H1 (cell line): ENCODE data around the gene KCNJ4. TPM values are rescaled to one million over a fixed set of nuclear protein-coding genes. Genes with fewer than 3 reads are reported as not detected.

Source experiments
- CTCF ChIA-PET: fragments of 300-600 bp; sonication (Branson Sonifier 250); formaldehyde crosslinking; loops from one replicate; lab custom pipeline; 2021; ENCODE audit not compliant: partially characterized antibody; lab: Charles Lee
- POLR2A ChIA-PET: fragments of 300-600 bp; sonication (Branson Sonifier 250); formaldehyde crosslinking; loops from one replicate; lab custom pipeline; 2021; ENCODE audit warnings: inconsistent platforms; ENCODE audit not compliant: partially characterized antibody; lab: Charles Lee
- DNase-seq, 2 experiments: peaks; one replicate each; pipeline versions ENCODE4 v3.0.0 to v3.0.0-alpha.2; 2010 to 2022; ENCODE audit warnings: low spot score in 2 of 2, low read depth in 1 of 2, mixed read lengths in 1 of 2
- FAIRE-seq: peaks from 2 replicates; lab custom pipeline; 2011; peaks lifted over from hg19 to GRCh38; lab: Jason Lieb, UNC
- H2AFZ ChIP-seq: 2 replicates; pipeline ENCODE4 v1.8.1; 2012; ENCODE audit warnings: low read length, inconsistent platforms
- H2AK5ac ChIP-seq: 2 replicates; pipeline ENCODE4 v1.6.1; 2013; ENCODE audit warnings: low read depth, low read length
- H2BK120ac ChIP-seq: replicated peaks from 2 replicates; pipeline ENCODE3; 2013; ENCODE audit warnings: low read depth, low read length, inconsistent platforms
- H2BK12ac ChIP-seq: 2 replicates; pipeline ENCODE4 v1.6.1; 2013; ENCODE audit warnings: low read depth, low read length
- H2BK15ac ChIP-seq: 2 replicates; pipeline ENCODE4 v1.6.1; 2013; ENCODE audit warnings: low read length
- H2BK20ac ChIP-seq: 2 replicates; pipeline ENCODE4 v1.6.1; 2013; ENCODE audit warnings: low read length
- H2BK5ac ChIP-seq: 2 replicates; pipeline ENCODE4 v1.6.1; 2013; ENCODE audit warnings: low read depth, low read length
- H3K14ac ChIP-seq: 2 replicates; pipeline ENCODE4 v1.6.1; 2013; ENCODE audit warnings: inconsistent platforms; ENCODE audit not compliant: insufficient read length
- H3K18ac ChIP-seq: 2 replicates; pipeline ENCODE4 v1.6.1; 2013; ENCODE audit warnings: low read length; ENCODE audit errors: extremely low read depth
- H3K23ac ChIP-seq: 2 replicates; pipeline ENCODE4 v1.6.1; 2013; ENCODE audit warnings: inconsistent platforms; ENCODE audit not compliant: insufficient read length
- H3K23me2 ChIP-seq: 2 replicates; pipeline ENCODE4 v1.6.1; 2013; ENCODE audit warnings: low read depth, low read length
- H3K27ac ChIP-seq: 2 replicates; pipeline ENCODE4 v1.6.1; 2011; ENCODE audit warnings: low read depth, low read length, inconsistent platforms
- H3K27me3 ChIP-seq, 4 experiments: replicated peaks in 1 of 4; 1 replicate in 1 of 4; 2 replicates in 3 of 4; pipeline versions ENCODE4 v1.6.1 to v1.8.1; 2011 to 2013; ENCODE audit warnings: low read length in 3 of 4, mild to moderate bottlenecking in 3 of 4, inconsistent platforms in 2 of 4, mixed read lengths in 2 of 4, moderate library complexity in 1 of 4; ENCODE audit not compliant: control insufficient read depth in 3 of 4, insufficient read depth in 3 of 4; ENCODE audit errors: extremely low read depth in 1 of 4
- H3K36me3 ChIP-seq, 4 experiments: 2 replicates each; pipeline versions ENCODE4 v1.6.1 to v1.8.1; 2011 to 2013; ENCODE audit warnings: mild to moderate bottlenecking in 4 of 4, low read length in 3 of 4, moderate library complexity in 2 of 4, control low read depth in 1 of 4, inconsistent platforms in 1 of 4; ENCODE audit not compliant: insufficient read depth in 4 of 4, control insufficient read depth in 2 of 4
- H3K4ac ChIP-seq: replicated peaks from 2 replicates; pipeline ENCODE3; 2013; ENCODE audit warnings: low read length, low read depth, mixed read lengths, inconsistent platforms; ENCODE audit not compliant: insufficient read length
- H3K4me1 ChIP-seq, 4 experiments: replicated peaks in 1 of 4; 1 replicate in 1 of 4; 2 replicates in 3 of 4; pipeline versions ENCODE4 v1.6.1 to v1.8.1; 2011 to 2013; ENCODE audit warnings: low read length in 3 of 4, inconsistent platforms in 2 of 4, mixed read lengths in 1 of 4; ENCODE audit not compliant: insufficient read depth in 4 of 4, control insufficient read depth in 3 of 4
- H3K4me2 ChIP-seq, 2 experiments: 2 replicates each; pipeline versions ENCODE4 v1.6.1 to v1.8.1; 2011 to 2013; ENCODE audit warnings: low read depth in 2 of 2, low read length in 2 of 2, control low read depth in 1 of 2, inconsistent platforms in 1 of 2, mild to moderate bottlenecking in 1 of 2; ENCODE audit not compliant: insufficient read depth in 1 of 2
- H3K4me3 ChIP-seq, 4 experiments: fragments of 200-600, 300-600 bp in 1 of 4; sonication (generic), shearing (Covaris generic), sonication (Bioruptor Twin) in 1 of 4; 2 replicates each; pipeline versions ENCODE4 v1.5.1 to v1.8.1; 2011 to 2016; ENCODE audit warnings: low read length in 4 of 4, low read depth in 3 of 4, control low read depth in 2 of 4, inconsistent platforms in 2 of 4, mild to moderate bottlenecking in 2 of 4, mixed read lengths in 1 of 4, moderate library complexity in 1 of 4; ENCODE audit not compliant: insufficient read depth in 2 of 4; ENCODE audit errors: extremely low read depth in 1 of 4
- H3K56ac ChIP-seq: replicated peaks from 2 replicates; pipeline ENCODE3; 2013; ENCODE audit warnings: low read depth, mild to moderate bottlenecking, mixed read lengths, low read length, inconsistent platforms; ENCODE audit not compliant: insufficient read length
- H3K79me1 ChIP-seq: 2 replicates; pipeline ENCODE4 v1.6.1; 2013; ENCODE audit warnings: low read depth, low read length, control low read depth
- H3K79me2 ChIP-seq, 2 experiments: 2 replicates each; pipeline versions ENCODE4 v1.6.1 to v1.8.1; 2012 to 2013; ENCODE audit warnings: low read length in 2 of 2, mild to moderate bottlenecking in 2 of 2, inconsistent platforms in 1 of 2; ENCODE audit not compliant: insufficient read depth in 2 of 2, control insufficient read depth in 1 of 2
- H3K9ac ChIP-seq, 4 experiments: replicated peaks in 1 of 4; 1 replicate in 1 of 4; 2 replicates in 3 of 4; pipeline versions ENCODE4 v1.6.1 to v1.8.1; 2011 to 2013; ENCODE audit warnings: low read depth in 3 of 4, low read length in 3 of 4, control low read depth in 2 of 4, mild to moderate bottlenecking in 2 of 4, moderate library complexity in 2 of 4, inconsistent platforms in 1 of 4; ENCODE audit errors: extremely low read depth in 1 of 4
- H3K9me3 ChIP-seq, 2 experiments: 2 replicates each; pipeline versions ENCODE4 v1.6.1 to v1.8.1; 2012 to 2013; ENCODE audit warnings: mild to moderate bottlenecking in 2 of 2, moderate library complexity in 2 of 2, control low read depth in 1 of 2, inconsistent platforms in 1 of 2, low read depth in 1 of 2, low read length in 1 of 2, mixed read lengths in 1 of 2; ENCODE audit not compliant: insufficient read depth in 2 of 2
- H4K20me1 ChIP-seq, 2 experiments: replicated peaks in 1 of 2; 2 replicates each; pipeline versions ENCODE3 to v1.8.1; 2011 to 2013; ENCODE audit warnings: inconsistent platforms in 2 of 2, low read length in 2 of 2, mild to moderate bottlenecking in 1 of 2; ENCODE audit not compliant: insufficient read depth in 2 of 2, control insufficient read depth in 1 of 2
- H4K5ac ChIP-seq: 2 replicates; pipeline ENCODE4 v1.6.1; 2013; ENCODE audit warnings: low read length, low read depth, mixed read lengths, inconsistent platforms; ENCODE audit not compliant: insufficient read length
- H4K8ac ChIP-seq: 2 replicates; pipeline ENCODE4 v1.8.0; 2013; ENCODE audit warnings: mild to moderate bottlenecking, moderate library complexity, low read length, inconsistent platforms; ENCODE audit not compliant: insufficient read depth; ENCODE audit errors: extremely low read depth
- H4K91ac ChIP-seq: replicated peaks from 2 replicates; pipeline ENCODE3; 2013; ENCODE audit warnings: low read length, mixed read lengths, inconsistent platforms; ENCODE audit not compliant: insufficient read length
- CHD2 ChIP-seq: IDR thresholded peaks from 2 replicates; pipeline ENCODE4 v1.6.1; 2012; ENCODE audit warnings: low read length, improper control_type of control experiment
- EP300 ChIP-seq, 2 experiments: IDR thresholded peaks; 1 replicate in 1 of 2; 2 replicates in 1 of 2; pipeline ENCODE4 v1.6.1; 2011 to 2012; ENCODE audit warnings: low read depth in 2 of 2, low read length in 2 of 2, mild to moderate bottlenecking in 2 of 2, borderline replicate concordance in 1 of 2, inconsistent platforms in 1 of 2, moderate library complexity in 1 of 2
- POLR2A ChIP-seq, 2 experiments: IDR thresholded peaks; 1 replicate in 1 of 2; 2 replicates in 1 of 2; pipeline ENCODE4 v1.6.1; 2011; ENCODE audit warnings: low read depth in 2 of 2, low read length in 2 of 2, mild to moderate bottlenecking in 2 of 2; ENCODE audit errors: control extremely low read depth in 1 of 2
- POLR2AphosphoS5 ChIP-seq: IDR thresholded peaks from 2 replicates; pipeline ENCODE4 v1.6.1; 2011; ENCODE audit warnings: low read depth, low read length
- WGBS, 2 experiments: shearing (Covaris generic) in 1 of 2; methylation state at CpG; one replicate each; pipeline versions ENCODE4 v1.1.6 to v1.1.7; 2013 to 2015; ENCODE audit warnings: low lambda C conversion rate in 2 of 2, mixed read lengths in 2 of 2, inconsistent platforms in 1 of 2, low coverage in 1 of 2, missing lambda C conversion rate in 1 of 2; ENCODE audit not compliant: insufficient replicate concordance in 2 of 2, insufficient coverage in 1 of 2, insufficient read length in 1 of 2; ENCODE audit errors: extremely low coverage in 1 of 2, missing lambda C conversion rate in 1 of 2; 5-methylcytosine and 5-hydroxymethylcytosine counted together
- polyA plus RNA-seq, 7 experiments: library from polyadenylated mRNA; depleted of rRNA in 3 of 7; stranded (reverse) in 5 of 7; unstranded in 2 of 7; fragments of >200 nt in 5 of 7; fragments of 200-250 nt in 2 of 7; gene quantifications; 1 replicate in 5 of 7; 2 replicates in 1 of 7; 4 replicates in 1 of 7; pipeline versions ENCODE4 v1.2.1 to v1.2.3, GENCODE V29; 2011 to 2013; ENCODE audit warnings: missing spikeins in 2 of 7, mixed read lengths in 2 of 7
- total RNA-seq: library from RNA; stranded (reverse); fragmentation: NEBNext Ultra II Directional; extraction: Animal tissue kit (Norgen Biotek cat#: 25700); gene quantifications from 2 replicates; pipeline ENCODE4 v1.2.1, GENCODE V29; 2021

Gene KCNJ4
- total and polyA plus RNA-seq, 2 of the 8 experiments (the other 6 are each of a cell fraction or from before 2014, with no cell fraction given), result 1.4 to 2.2 TPM

GRCh38 chr22:38487946-38488345 is 32.9 kb upstream of the KCNJ4 start:
- no peak for FAIRE-seq
- Histone ChIP-seq H2AFZ (no peak overlapping the region), H3K4ac (no peak overlapping the region), H3K9me3 (no peaks in the 10 kb centered on the region), H3K4me2 (no peak overlapping the region), H3K4me3 (no peak overlapping the region), H4K91ac (no peak overlapping the region), H3K4me1 (peaks cover 0 to 4% (median 3%) of the 10 kb centered on the region in 4 experiments; a peak in 2 of 7 replicates), H4K5ac (no peak overlapping the region), H3K9ac (no peak overlapping the region), H2BK120ac (no peak overlapping the region), H3K56ac (no peak overlapping the region), H3K27me3 (no peaks in the 10 kb centered on the region), H3K23me2 (no peaks in the 10 kb centered on the region), H3K27ac (no peak overlapping the region), H4K8ac (no peak overlapping the region), H3K14ac (no peak overlapping the region), H2BK15ac (no peak overlapping the region), H3K23ac (no peak overlapping the region), H2BK20ac (no peak overlapping the region), H3K79me1 (no peaks in the 10 kb centered on the region; the same call in 1 of the 2 replicates), H2AK5ac (no peak overlapping the region), H3K36me3 (peaks cover 60 to 100% (median 88%) of the 10 kb centered on the region in 4 experiments), H2BK5ac (no peak overlapping the region), H2BK12ac (no peak overlapping the region), H3K18ac (no peak overlapping the region), H3K79me2 (peaks cover 0 to 3% of the 10 kb centered on the region in 2 experiments; a peak in 2 of 4 replicates), H4K20me1 (peaks cover 6 to 9% of the 10 kb centered on the region in 2 experiments)
- no peak for TF ChIP-seq CHD2
- TF ChIP-seq EP300 (IDR thresholded peaks at IDR 0.05; ENCODE audit: borderline replicate concordance in 1 of 2, low read depth in 2 of 2, low read length in 2 of 2), result no peak
- TF ChIP-seq POLR2A (IDR thresholded peaks at IDR 0.05; ENCODE audit: control extremely low read depth in 1 of 2, low read depth in 2 of 2, low read length in 2 of 2), result peak in 1 of 2 experiments; percentile 58; a peak in 2 of 3 replicates
- peak; percentile 41; the same call in 1 of the 2 replicates for TF ChIP-seq POLR2AphosphoS5
- ChIA-PET CTCF (interaction anchor here (0.9 to 1.8 kb wide), 4 partner anchors 15 to 75 kb away, joined by 3 to 7 read pairs (median 4); partner anchors contain the start of gene KDELR3), POLR2A (interaction anchor here (1.0 to 40.8 kb wide), 12 partner anchors 2 to 80 kb away, joined by 3 to 1102 read pairs (median 4); partner anchors contain the start of gene KDELR3)
- 96% methylated on average over 6 of the region's 6 CpGs; no CpG with 5 or more reads in 1 of the 2 experiments for WGBS, 2 experiments
- DNase-seq, result no peak
